WTC11 (cell line): ENCODE measurements around the gene MEGF8. TPM values are rescaled to one million over a fixed set of nuclear protein-coding genes. Genes with fewer than 3 reads are reported as not detected.

Experiments used
- ATAC-seq: fragments of 200-7000 bp; cut with Tn5 transposase; 2 replicates; pipeline ENCODE4 v1.10.0; 2021; ENCODE audit warnings: mild to moderate bottlenecking, moderate library complexity
- CTCF ChIA-PET: fragments of 300-600 bp; sonication (Branson Sonifier 250); formaldehyde crosslinking; loops from one replicate; lab custom pipeline; 2021; ENCODE audit warnings: antibody characterized with exemption; lab: Charles Lee
- POLR2A ChIA-PET: fragments of 350-600 bp; sonication (Branson Sonifier 250); formaldehyde crosslinking; loops from one replicate; lab custom pipeline; 2021; ENCODE audit warnings: antibody characterized with exemption; lab: Charles Lee
- DNase-seq: peaks from one replicate; pipeline ENCODE4 v3.0.0; 2021; ENCODE audit warnings: low spot score
- H3K27ac Mint-ChIP-seq: 2 replicates; pipeline ENCODE4 v1.8.0; 2021; ENCODE audit warnings: mixed read lengths
- H3K27me3 Mint-ChIP-seq: 2 replicates; pipeline ENCODE4 v1.8.0; 2021; ENCODE audit warnings: low read depth, mild to moderate bottlenecking, moderate library complexity, mixed read lengths
- H3K36me3 Mint-ChIP-seq: 2 replicates; pipeline ENCODE4 v1.8.0; 2021; ENCODE audit warnings: mixed read lengths
- H3K4me1 Mint-ChIP-seq: 2 replicates; pipeline ENCODE4 v1.8.0; 2022; ENCODE audit warnings: mixed read lengths
- H3K4me3 Mint-ChIP-seq: 2 replicates; pipeline ENCODE4 v1.8.0; 2021; ENCODE audit warnings: mild to moderate bottlenecking, moderate library complexity, mixed read lengths
- H3K9me3 Mint-ChIP-seq: 2 replicates; pipeline ENCODE4 v1.8.0; 2021; ENCODE audit warnings: mixed read lengths
- ELF4 ChIP-seq: sonication (generic); formaldehyde crosslinking; IDR thresholded peaks from 2 replicates; pipeline ENCODE4 v1.8.1; 2022; ENCODE audit warnings: low read depth, mild to moderate bottlenecking, moderate library complexity, missing genetic modification reagents
- FOXJ3 ChIP-seq: sonication (generic); formaldehyde crosslinking; IDR thresholded peaks from 2 replicates; pipeline ENCODE4 v1.9.0; 2021; ENCODE audit warnings: missing genetic modification reagents, mild to moderate bottlenecking, borderline replicate concordance
- FOXK1 ChIP-seq: sonication (generic); formaldehyde crosslinking; IDR thresholded peaks from 2 replicates; pipeline ENCODE4 v1.8.0; 2022; ENCODE audit warnings: mild to moderate bottlenecking, moderate library complexity, missing genetic modification reagents
- GABPB1 ChIP-seq: sonication (generic); formaldehyde crosslinking; IDR thresholded peaks from 2 replicates; pipeline ENCODE4 v1.8.1; 2023; ENCODE audit warnings: mild to moderate bottlenecking, missing genetic modification reagents
- GTF2I ChIP-seq: fragments of 250-450 bp; sonication (Bioruptor Pico); conservative IDR thresholded peaks from 2 replicates; pipeline ENCODE4 v1.4.0; 2021; ENCODE audit warnings: mild to moderate bottlenecking
- JAZF1 ChIP-seq: fragments of 250-450 bp; sonication (Bioruptor Pico); IDR thresholded peaks from 2 replicates; pipeline ENCODE4 v1.9.0; 2021; ENCODE audit warnings: moderate library complexity, mild to moderate bottlenecking, inconsistent platforms
- JUN ChIP-seq: sonication (generic); formaldehyde crosslinking; IDR thresholded peaks from 2 replicates; pipeline ENCODE4 v1.8.0; 2023; ENCODE audit warnings: mild to moderate bottlenecking, missing genetic modification reagents
- MXD4 ChIP-seq: fragments of 250-450 bp; sonication (Bioruptor Pico); IDR thresholded peaks from 2 replicates; pipeline ENCODE4 v1.8.0; 2021; ENCODE audit warnings: mild to moderate bottlenecking, moderate library complexity, borderline replicate concordance
- MYBL2 ChIP-seq: sonication (generic); formaldehyde crosslinking; IDR thresholded peaks from 2 replicates; pipeline ENCODE4 v1.8.1; 2023; ENCODE audit warnings: mild to moderate bottlenecking, moderate library complexity, missing genetic modification reagents
- NR2C2 ChIP-seq: sonication (generic); formaldehyde crosslinking; IDR thresholded peaks from 2 replicates; pipeline ENCODE4 v1.8.0; 2022; ENCODE audit warnings: mild to moderate bottlenecking, missing genetic modification reagents
- SMAD4 ChIP-seq: sonication (generic); formaldehyde crosslinking; IDR thresholded peaks from 2 replicates; pipeline ENCODE4 v1.8.0; 2022; ENCODE audit warnings: mild to moderate bottlenecking, missing genetic modification reagents
- ZNF121 ChIP-seq: sonication (generic); formaldehyde crosslinking; IDR thresholded peaks from 2 replicates; pipeline ENCODE4 v1.8.0; 2023; ENCODE audit warnings: missing genetic modification reagents
- ZNF232 ChIP-seq: sonication (generic); formaldehyde crosslinking; IDR thresholded peaks from 2 replicates; pipeline ENCODE4 v1.8.0; 2022; ENCODE audit warnings: mild to moderate bottlenecking, missing genetic modification reagents
- ZNF263 ChIP-seq: sonication (generic); formaldehyde crosslinking; IDR thresholded peaks from 2 replicates; pipeline ENCODE4 v1.8.1; 2022; ENCODE audit warnings: low read depth, mild to moderate bottlenecking, moderate library complexity, missing genetic modification reagents
- total RNA-seq: library from RNA; stranded (reverse); gene quantifications from 3 replicates; pipeline ENCODE4 v1.2.3, GENCODE V29; 2021
- TF ChIP-seq, protein P1 (sequence below): sonication (generic); formaldehyde crosslinking; conservative IDR thresholded peaks from 2 replicates; pipeline ENCODE4 v1.8.1; 2022; ENCODE audit warnings: mild to moderate bottlenecking, missing genetic modification reagents
- TF ChIP-seq, protein P2 (sequence below): fragments of 200-600 bp; IDR thresholded peaks from 2 replicates; pipeline ENCODE4 v1.8.0; 2022; ENCODE audit warnings: antibody characterized with exemption
- TF ChIP-seq, protein P3 (sequence below): fragments of 250-450 bp; sonication (Bioruptor Pico); IDR thresholded peaks from 2 replicates; pipeline ENCODE4 v1.8.0; 2021; ENCODE audit warnings: mild to moderate bottlenecking
- TF ChIP-seq, protein P4 (sequence below): sonication (generic); formaldehyde crosslinking; IDR thresholded peaks from 2 replicates; pipeline ENCODE4 v1.8.1; 2022; ENCODE audit warnings: missing genetic modification reagents, borderline replicate concordance
- TF ChIP-seq, protein P5 (sequence below): sonication (generic); formaldehyde crosslinking; IDR thresholded peaks from 2 replicates; pipeline ENCODE4 v1.8.1; 2023; ENCODE audit warnings: mild to moderate bottlenecking, moderate library complexity, missing genetic modification reagents

MEGF8 gene
- total RNA-seq, 1 experiment from 2014 or later, result 42.1 TPM

DNA sequence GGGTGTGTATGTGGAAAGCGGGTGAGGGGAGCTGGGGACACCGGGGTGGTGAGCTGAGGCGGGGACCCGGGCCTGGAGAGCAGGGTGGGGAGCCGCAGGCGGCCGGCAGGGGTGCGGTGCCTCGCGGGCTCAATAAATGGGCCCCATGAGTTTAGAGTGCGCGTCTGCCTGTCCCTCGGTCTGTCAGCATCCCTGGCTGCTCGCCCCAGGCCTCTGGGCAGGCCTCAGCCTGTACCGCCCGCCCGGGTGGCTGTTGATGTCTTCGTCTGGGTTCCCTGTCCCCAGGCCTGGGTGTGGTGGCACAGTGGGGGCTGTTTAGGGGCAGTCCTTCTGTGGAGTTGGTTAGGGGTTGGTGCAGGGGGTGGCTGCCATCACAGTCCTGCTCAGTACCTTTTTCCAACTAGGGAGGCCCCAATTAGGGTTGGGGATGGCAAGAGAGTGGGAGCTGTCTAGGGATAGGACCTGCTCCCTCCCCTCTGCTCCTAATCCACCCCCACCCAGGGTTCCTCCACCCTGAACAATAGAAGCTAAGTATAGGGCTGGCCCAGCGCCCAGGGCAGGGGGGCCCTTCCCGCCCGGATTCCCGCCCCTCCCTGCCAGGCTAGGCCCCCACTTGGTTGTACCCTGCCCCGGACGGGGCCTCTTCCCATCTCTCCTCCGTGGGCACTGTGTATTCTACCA, 44.1 kb upstream of the MEGF8 start:
- no peaks in the 10 kb centered on the region for H3K36me3 Mint-ChIP-seq
- no peaks in the 10 kb centered on the region for H3K27me3 Mint-ChIP-seq
- H3K4me3 Mint-ChIP-seq, result peak overlapping the region; percentile 75
- ATAC-seq, result no peak
- peak overlapping the region; percentile 69; the same call in 1 of the 2 replicates for H3K27ac Mint-ChIP-seq
- H3K9me3 Mint-ChIP-seq, result no peaks in the 10 kb centered on the region
- ChIA-PET CTCF (interaction anchor here (1.0 to 7.5 kb wide), 10 partner anchors 9 to 115 kb away, joined by 3 to 239 read pairs (median 8); partner anchors contain the start of genes ERF, GSK3A, PAFAH1B3 and PRR19), POLR2A (interaction anchor here (0.8 kb wide), 1 partner anchor 26 kb away, joined by 6 read pairs; no protein-coding TSS in a partner anchor)
- TF ChIP-seq SMAD4 (CRISPR knock-in tag) (no peak), NR2C2 (CRISPR knock-in tag) (no peak), JUN (CRISPR knock-in tag) (no peak), MYBL2 (CRISPR knock-in tag) (no peak), ZNF263 (CRISPR knock-in tag) (no peak), ELF4 (CRISPR knock-in tag) (no peak), JAZF1 (CRISPR knock-in tag) (no peak), FOXJ3 (no peak), GTF2I (CRISPR knock-in tag) (no peak), MXD4 (no peak), FOXK1 (CRISPR knock-in tag) (no peak), ZNF121 (CRISPR knock-in tag) (no peak), ZNF232 (CRISPR knock-in tag) (no peak), GABPB1 (CRISPR knock-in tag) (no peak)
- TF ChIP-seq, protein P1, sequence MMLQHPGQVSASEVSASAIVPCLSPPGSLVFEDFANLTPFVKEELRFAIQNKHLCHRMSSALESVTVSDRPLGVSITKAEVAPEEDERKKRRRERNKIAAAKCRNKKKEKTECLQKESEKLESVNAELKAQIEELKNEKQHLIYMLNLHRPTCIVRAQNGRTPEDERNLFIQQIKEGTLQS (CRISPR knock-in tag), result no peak
- TF ChIP-seq, protein P2, sequence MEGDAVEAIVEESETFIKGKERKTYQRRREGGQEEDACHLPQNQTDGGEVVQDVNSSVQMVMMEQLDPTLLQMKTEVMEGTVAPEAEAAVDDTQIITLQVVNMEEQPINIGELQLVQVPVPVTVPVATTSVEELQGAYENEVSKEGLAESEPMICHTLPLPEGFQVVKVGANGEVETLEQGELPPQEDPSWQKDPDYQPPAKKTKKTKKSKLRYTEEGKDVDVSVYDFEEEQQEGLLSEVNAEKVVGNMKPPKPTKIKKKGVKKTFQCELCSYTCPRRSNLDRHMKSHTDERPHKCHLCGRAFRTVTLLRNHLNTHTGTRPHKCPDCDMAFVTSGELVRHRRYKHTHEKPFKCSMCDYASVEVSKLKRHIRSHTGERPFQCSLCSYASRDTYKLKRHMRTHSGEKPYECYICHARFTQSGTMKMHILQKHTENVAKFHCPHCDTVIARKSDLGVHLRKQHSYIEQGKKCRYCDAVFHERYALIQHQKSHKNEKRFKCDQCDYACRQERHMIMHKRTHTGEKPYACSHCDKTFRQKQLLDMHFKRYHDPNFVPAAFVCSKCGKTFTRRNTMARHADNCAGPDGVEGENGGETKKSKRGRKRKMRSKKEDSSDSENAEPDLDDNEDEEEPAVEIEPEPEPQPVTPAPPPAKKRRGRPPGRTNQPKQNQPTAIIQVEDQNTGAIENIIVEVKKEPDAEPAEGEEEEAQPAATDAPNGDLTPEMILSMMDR, result no peak
- TF ChIP-seq, protein P3, sequence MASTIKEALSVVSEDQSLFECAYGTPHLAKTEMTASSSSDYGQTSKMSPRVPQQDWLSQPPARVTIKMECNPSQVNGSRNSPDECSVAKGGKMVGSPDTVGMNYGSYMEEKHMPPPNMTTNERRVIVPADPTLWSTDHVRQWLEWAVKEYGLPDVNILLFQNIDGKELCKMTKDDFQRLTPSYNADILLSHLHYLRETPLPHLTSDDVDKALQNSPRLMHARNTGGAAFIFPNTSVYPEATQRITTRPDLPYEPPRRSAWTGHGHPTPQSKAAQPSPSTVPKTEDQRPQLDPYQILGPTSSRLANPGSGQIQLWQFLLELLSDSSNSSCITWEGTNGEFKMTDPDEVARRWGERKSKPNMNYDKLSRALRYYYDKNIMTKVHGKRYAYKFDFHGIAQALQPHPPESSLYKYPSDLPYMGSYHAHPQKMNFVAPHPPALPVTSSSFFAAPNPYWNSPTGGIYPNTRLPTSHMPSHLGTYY (CRISPR knock-in tag), result no peak
- TF ChIP-seq, protein P4, sequence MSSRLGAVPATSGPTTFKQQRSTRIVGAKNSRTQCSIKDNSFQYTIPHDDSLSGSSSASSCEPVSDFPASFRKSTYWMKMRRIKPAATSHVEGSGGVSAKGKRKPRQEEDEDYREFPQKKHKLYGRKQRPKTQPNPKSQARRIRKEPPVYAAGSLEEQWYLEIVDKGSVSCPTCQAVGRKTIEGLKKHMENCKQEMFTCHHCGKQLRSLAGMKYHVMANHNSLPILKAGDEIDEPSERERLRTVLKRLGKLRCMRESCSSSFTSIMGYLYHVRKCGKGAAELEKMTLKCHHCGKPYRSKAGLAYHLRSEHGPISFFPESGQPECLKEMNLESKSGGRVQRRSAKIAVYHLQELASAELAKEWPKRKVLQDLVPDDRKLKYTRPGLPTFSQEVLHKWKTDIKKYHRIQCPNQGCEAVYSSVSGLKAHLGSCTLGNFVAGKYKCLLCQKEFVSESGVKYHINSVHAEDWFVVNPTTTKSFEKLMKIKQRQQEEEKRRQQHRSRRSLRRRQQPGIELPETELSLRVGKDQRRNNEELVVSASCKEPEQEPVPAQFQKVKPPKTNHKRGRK (CRISPR knock-in tag), result no peak
- TF ChIP-seq, protein P5, sequence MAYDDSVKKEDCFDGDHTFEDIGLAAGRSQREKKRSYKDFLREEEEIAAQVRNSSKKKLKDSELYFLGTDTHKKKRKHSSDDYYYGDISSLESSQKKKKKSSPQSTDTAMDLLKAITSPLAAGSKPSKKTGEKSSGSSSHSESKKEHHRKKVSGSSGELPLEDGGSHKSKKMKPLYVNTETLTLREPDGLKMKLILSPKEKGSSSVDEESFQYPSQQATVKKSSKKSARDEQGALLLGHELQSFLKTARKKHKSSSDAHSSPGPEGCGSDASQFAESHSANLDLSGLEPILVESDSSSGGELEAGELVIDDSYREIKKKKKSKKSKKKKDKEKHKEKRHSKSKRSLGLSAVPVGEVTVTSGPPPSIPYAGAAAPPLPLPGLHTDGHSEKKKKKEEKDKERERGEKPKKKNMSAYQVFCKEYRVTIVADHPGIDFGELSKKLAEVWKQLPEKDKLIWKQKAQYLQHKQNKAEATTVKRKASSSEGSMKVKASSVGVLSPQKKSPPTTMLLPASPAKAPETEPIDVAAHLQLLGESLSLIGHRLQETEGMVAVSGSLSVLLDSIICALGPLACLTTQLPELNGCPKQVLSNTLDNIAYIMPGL (CRISPR knock-in tag), result no peak
- TF ChIP-seq, all 79 proteins: peak for 0
- H3K4me1 Mint-ChIP-seq, result peaks cover 37% of the 10 kb centered on the region
- no peak for DNase-seq
